ENCODE measurements around the gene KIF16B. TPM values are rescaled to one million over a fixed set of nuclear protein-coding genes. Genes with fewer than 3 reads are reported as not detected.

The KIF16B gene
- total and polyA plus RNA-seq, 7 donors, result 18.9 to 49.7 (median 22.4) TPM

DNA sequence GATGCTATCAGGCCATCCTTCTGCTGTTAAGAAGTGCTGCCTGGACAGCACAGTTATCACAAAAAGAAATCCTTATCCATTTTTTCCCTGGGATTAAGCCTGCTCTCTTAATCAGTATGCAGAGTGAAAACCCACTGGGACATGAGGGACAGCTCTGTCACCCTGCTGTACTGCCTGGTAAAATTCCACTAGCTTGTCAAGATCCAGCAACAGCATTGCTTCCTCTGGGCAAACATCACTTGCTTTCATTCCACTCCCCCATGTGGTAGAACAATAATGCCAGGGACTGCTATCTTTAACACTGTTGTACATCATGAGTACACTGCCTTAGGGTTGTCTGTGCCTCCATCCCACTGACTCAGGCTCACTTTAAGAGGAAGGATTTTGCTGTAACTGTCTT, 331.3 kb downstream of the KIF16B start:
- intact Hi-C loops (cut with DNase I), result no loop called here
- no peak for TF ChIP-seq POLR2AphosphoS5 (IDR thresholded peaks at IDR 0.05)
- no peak for TF ChIP-seq CTCF (IDR thresholded peaks at IDR 0.05)
- TF ChIP-seq EP300 (IDR thresholded peaks at IDR 0.05), result no peak
- no peak for TF ChIP-seq POLR2A (IDR thresholded peaks at IDR 0.05)

DNA sequence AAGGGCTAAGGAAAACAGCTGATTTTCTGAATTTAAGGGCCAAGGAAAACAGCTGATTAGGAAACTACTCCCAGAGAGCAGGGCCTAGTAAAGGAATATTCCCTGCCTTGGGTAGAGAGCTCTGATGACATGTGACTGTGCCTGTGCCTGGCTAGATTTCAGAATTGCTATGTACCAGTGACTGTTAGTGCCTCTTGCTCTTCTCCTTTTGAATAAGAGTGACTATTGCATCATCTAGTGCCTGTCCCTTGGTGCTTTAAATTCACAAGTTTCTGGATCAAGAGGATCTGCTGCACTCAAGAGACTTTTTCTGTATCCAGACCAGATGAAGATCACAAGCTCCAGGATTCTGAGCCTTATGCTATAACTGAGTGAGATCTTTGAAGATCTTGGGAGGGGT, 332.9 kb downstream of the KIF16B start:
- H3K4me1 ChIP-seq, result no peaks in the 10 kb centered on the region
- intact Hi-C loops (cut with DNase I), result no loop called here

More for the DNA sequence above, 331.3 kb downstream of the KIF16B start:
- no peak overlapping the region for H3K4me3 ChIP-seq
- H3K36me3 ChIP-seq, result no peaks in the 10 kb centered on the region
- H3K27ac ChIP-seq, result no peak overlapping the region
- H3K27me3 ChIP-seq, result no peaks in the 10 kb centered on the region
- peaks cover 0 to 6% (median 0%) of the 10 kb centered on the region in 4 donors for H3K9me3 ChIP-seq
- DNase-seq, result no peak
- H3K4me1 ChIP-seq, result no peaks in the 10 kb centered on the region

GRCh38 chr20:16236589-16237241, 336.5 kb downstream of the KIF16B start:
- TF ChIP-seq POLR2AphosphoS5 (IDR thresholded peaks at IDR 0.05) (no peak), CTCF (IDR thresholded peaks at IDR 0.05) (no peak), EP300 (IDR thresholded peaks at IDR 0.05) (no peak), POLR2A (IDR thresholded peaks at IDR 0.05) (no peak)

More for the DNA sequence above, 332.9 kb downstream of the KIF16B start:
- H3K27ac ChIP-seq, result no peak overlapping the region
- TF ChIP-seq POLR2AphosphoS5 (IDR thresholded peaks at IDR 0.05) (no peak), POLR2A (IDR thresholded peaks at IDR 0.05) (no peak), EP300 (IDR thresholded peaks at IDR 0.05) (no peak), CTCF (IDR thresholded peaks at IDR 0.05) (no peak)
- no peak overlapping the region for H3K4me3 ChIP-seq
- no peaks in the 10 kb centered on the region for H3K27me3 ChIP-seq
- DNase-seq, result no peak
- H3K36me3 ChIP-seq, result no peaks in the 10 kb centered on the region
- H3K9me3 ChIP-seq, result peaks cover 0 to 6% (median 0%) of the 10 kb centered on the region in 4 donors

DNA sequence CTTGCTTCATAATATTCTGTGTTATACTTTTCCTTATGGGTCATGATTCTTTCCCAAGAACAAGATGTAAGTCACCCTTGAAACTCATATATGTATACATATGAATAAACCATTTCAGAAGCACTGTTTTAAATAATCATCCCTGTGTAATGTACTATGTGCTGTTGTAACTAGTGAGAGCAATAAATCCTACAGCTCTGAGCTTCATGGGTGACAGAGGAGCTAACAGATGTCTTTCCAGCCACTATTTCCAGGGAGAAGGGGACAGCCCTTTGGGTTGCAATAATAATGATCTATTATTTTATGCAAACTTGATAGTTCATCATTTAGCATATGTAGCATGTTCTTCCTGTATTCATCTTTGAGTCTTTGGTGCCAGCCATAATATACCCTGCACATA, 342.8 kb downstream of the KIF16B start:
- no peaks in the 10 kb centered on the region for H3K4me1 ChIP-seq
- TF ChIP-seq POLR2A (IDR thresholded peaks at IDR 0.05) (no peak), CTCF (IDR thresholded peaks at IDR 0.05) (no peak), POLR2AphosphoS5 (IDR thresholded peaks at IDR 0.05) (no peak), EP300 (IDR thresholded peaks at IDR 0.05) (no peak)
- no peaks in the 10 kb centered on the region for H3K27me3 ChIP-seq
- no peaks in the 10 kb centered on the region for H3K36me3 ChIP-seq
- H3K9me3 ChIP-seq, result no peaks in the 10 kb centered on the region
- no peak for DNase-seq
- no peak overlapping the region for H3K4me3 ChIP-seq
- intact Hi-C loops (cut with DNase I), result no loop called here
- no peak overlapping the region for H3K27ac ChIP-seq

More at GRCh38 chr20:16236589-16237241, 336.5 kb downstream of the KIF16B start:
- H3K36me3 ChIP-seq, result no peaks in the 10 kb centered on the region
- H3K27me3 ChIP-seq, result no peaks in the 10 kb centered on the region
- intact Hi-C loops (cut with DNase I), result no loop called here
- peaks cover 0 to 6% (median 0%) of the 10 kb centered on the region in 4 donors for H3K9me3 ChIP-seq
- H3K27ac ChIP-seq, result no peak overlapping the region
- no peak overlapping the region for H3K4me3 ChIP-seq
- 90 to 92% methylated on average over 9 of the region's 9 CpGs for WGBS, 2 donors
- no peak for DNase-seq
- H3K4me1 ChIP-seq, result no peaks in the 10 kb centered on the region

DNA sequence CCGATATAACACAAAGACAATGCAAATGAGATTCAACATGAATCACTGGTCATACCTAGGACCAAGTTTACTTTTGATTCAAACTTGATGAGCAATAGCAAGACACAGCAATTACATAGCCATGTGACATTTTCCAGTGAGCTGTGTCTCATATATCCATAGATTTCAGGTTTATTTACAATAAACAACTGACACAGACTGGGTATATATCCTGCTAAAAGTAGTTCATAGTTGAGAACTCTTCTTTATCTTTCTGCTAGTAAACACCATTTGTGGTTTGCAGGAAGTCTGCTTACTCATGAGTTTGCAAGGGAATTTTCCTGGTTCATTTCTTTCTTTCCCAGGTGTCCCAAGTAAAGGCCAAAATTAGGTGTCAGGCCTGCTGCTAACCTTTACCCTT, 343.4 kb downstream of the KIF16B start:
- intact Hi-C loops (cut with DNase I), result no loop called here
- TF ChIP-seq POLR2A (IDR thresholded peaks at IDR 0.05) (no peak), CTCF (IDR thresholded peaks at IDR 0.05) (no peak), POLR2AphosphoS5 (IDR thresholded peaks at IDR 0.05) (no peak), EP300 (IDR thresholded peaks at IDR 0.05) (no peak)
- Histone ChIP-seq H3K27me3 (no peaks in the 10 kb centered on the region), H3K4me1 (no peaks in the 10 kb centered on the region), H3K4me3 (no peak overlapping the region), H3K36me3 (no peaks in the 10 kb centered on the region), H3K27ac (no peak overlapping the region), H3K9me3 (no peaks in the 10 kb centered on the region)
- no peak for DNase-seq
- 95 to 96% methylated on average over 1 of the region's 1 CpG for WGBS, 2 donors

All from sigmoid colon (tissue), 7 donors.